Osteoblast (primary cell): Measurements from ENCODE around the gene CHP2. TPM values are rescaled to one million over a fixed set of nuclear protein-coding genes. Genes with fewer than 3 reads are reported as not detected.
"Not testable (repeated sequence)": the region's sequence is repeated elsewhere in the genome, so short reads cannot be mapped to it uniquely, and the experiment has no call there.

Experiments used
- DNase-seq: peaks from one replicate; pipeline ENCODE4 v3.0.0; 2011; ENCODE audit warnings: low spot score, mixed read lengths; ENCODE audit not compliant: insufficient read length; ENCODE audit errors: missing footprints
- H2AFZ ChIP-seq: 2 replicates; pipeline ENCODE4 v1.6.0; 2011; ENCODE audit warnings: mild to moderate bottlenecking, low read length
- H3K27ac ChIP-seq: 2 replicates; pipeline ENCODE4 v1.5.1; 2011; ENCODE audit warnings: mild to moderate bottlenecking, low read depth, low read length, moderate library complexity
- H3K27me3 ChIP-seq: 2 replicates; pipeline ENCODE4 v1.6.0; 2012; ENCODE audit warnings: mild to moderate bottlenecking, control low read depth, inconsistent platforms, low read length, moderate library complexity; ENCODE audit not compliant: insufficient read depth
- H3K36me3 ChIP-seq: 2 replicates; pipeline ENCODE4 v1.5.1; 2011; ENCODE audit warnings: mild to moderate bottlenecking, low read length, control low read depth, moderate library complexity; ENCODE audit not compliant: insufficient read depth
- H3K4me1 ChIP-seq: 2 replicates; pipeline ENCODE4 v1.5.1; 2011; ENCODE audit warnings: mild to moderate bottlenecking, low read length, control low read depth, moderate library complexity; ENCODE audit not compliant: insufficient read depth
- H3K4me2 ChIP-seq: 2 replicates; pipeline ENCODE4 v1.6.0; 2011; ENCODE audit warnings: mild to moderate bottlenecking, low read length; ENCODE audit not compliant: insufficient read depth
- H3K4me3 ChIP-seq: fragments of 200-600 bp; sonication (generic); 3 replicates; pipeline ENCODE4 v1.5.1; 2012; ENCODE audit warnings: mild to moderate bottlenecking, low read length, inconsistent platforms; ENCODE audit not compliant: insufficient read depth
- H3K79me2 ChIP-seq: 2 replicates; pipeline ENCODE4 v1.6.0; 2012; ENCODE audit warnings: mild to moderate bottlenecking, low read length, control low read depth, inconsistent platforms; ENCODE audit not compliant: insufficient read depth
- H3K9me3 ChIP-seq: 2 replicates; pipeline ENCODE4 v1.5.1; 2011; ENCODE audit warnings: low read depth, low read length, control low read depth
- H4K20me1 ChIP-seq: 2 replicates; pipeline ENCODE4 v1.6.0; 2012; ENCODE audit warnings: mild to moderate bottlenecking, low read length, control low read depth; ENCODE audit not compliant: insufficient read depth
- CTCF ChIP-seq: IDR thresholded peaks from 2 replicates; pipeline ENCODE4 v1.5.1; 2011; ENCODE audit warnings: mild to moderate bottlenecking, low read depth, low read length, moderate library complexity; ENCODE audit errors: extremely low read depth
- total RNA-seq: library from RNA; depleted of rRNA; stranded (reverse); fragments of >200 nt; gene quantifications from 2 replicates; pipeline ENCODE4 v1.2.3, GENCODE V29; 2012

CHP2 gene
- total RNA-seq, 1 donor, result not detected

GRCh38 chr16:23748630-23749029 lies 6.2 kb upstream of the CHP2 start:
- Histone ChIP-seq H3K27me3 (peaks cover 1% of the 10 kb centered on the region), H3K36me3 (no peaks in the 10 kb centered on the region), H3K4me2 (no peak overlapping the region), H3K27ac (no peak overlapping the region), H4K20me1 (no peaks in the 10 kb centered on the region), H3K4me1 (no peaks in the 10 kb centered on the region), H3K4me3 (no peak overlapping the region), H2AFZ (no peak overlapping the region), H3K79me2 (no peaks in the 10 kb centered on the region), H3K9me3 (no peaks in the 10 kb centered on the region)
- no peak for DNase-seq
- TF ChIP-seq CTCF, result no peak

- H3K4me3 ChIP-seq, H3K79me2 ChIP-seq, H3K36me3 ChIP-seq, DNase-seq, H3K4me1 ChIP-seq, H3K9me3 ChIP-seq, H3K4me2 ChIP-seq, H2AFZ ChIP-seq, H3K27ac ChIP-seq, H4K20me1 ChIP-seq: not testable (repeated sequence)
- H3K27me3 ChIP-seq, result peaks cover 21% of the 10 kb centered on the region
These were observed 3.8 kb upstream of the CHP2 start for GRCh38 chr16:23751053-23751452.

GRCh38 chr16:23753908-23754593 lies 775 bp upstream of the CHP2 start:
- H3K4me2 ChIP-seq, result no peak overlapping the region
- no peaks in the 10 kb centered on the region for H3K79me2 ChIP-seq
- H2AFZ ChIP-seq, result no peak overlapping the region
- H3K36me3 ChIP-seq, result no peaks in the 10 kb centered on the region
- no peak overlapping the region for H3K27ac ChIP-seq
- no peak for TF ChIP-seq CTCF
- no peaks in the 10 kb centered on the region for H3K9me3 ChIP-seq
- no peak overlapping the region for H3K4me3 ChIP-seq
- no peaks in the 10 kb centered on the region for H3K4me1 ChIP-seq
- DNase-seq, result no peak
- H3K27me3 ChIP-seq, result peaks cover 21% of the 10 kb centered on the region
- no peaks in the 10 kb centered on the region for H4K20me1 ChIP-seq

GRCh38 chr16:23755484-23755809 lies 621 bp downstream of the CHP2 start:
- Histone ChIP-seq H3K4me1 (no peaks in the 10 kb centered on the region), H4K20me1 (no peaks in the 10 kb centered on the region), H3K9me3 (no peaks in the 10 kb centered on the region), H3K27ac (no peak overlapping the region), H3K27me3 (peaks cover 21% of the 10 kb centered on the region), H3K79me2 (no peaks in the 10 kb centered on the region), H3K36me3 (no peaks in the 10 kb centered on the region), H2AFZ (no peak overlapping the region), H3K4me2 (no peak overlapping the region), H3K4me3 (no peak overlapping the region)
- TF ChIP-seq CTCF, result no peak
- DNase-seq, result no peak
